Neural progenitor cell (in vitro differentiated cells): ENCODE data around the gene TSHZ2. TPM values are rescaled to one million over a fixed set of nuclear protein-coding genes. Genes with fewer than 3 reads are reported as not detected.
A peak's percentile ranks its signal among the peaks of the same experiment; 100 is the strongest.

Experiments used
- DNase-seq: peaks from one replicate; pipeline ENCODE4 v3.0.0-alpha.2; 2016; ENCODE audit warnings: low spot score
- H2AFZ ChIP-seq: fragments of 200-600 bp; sonication (generic); replicated peaks from 2 replicates; pipeline ENCODE4 v1.6.1; 2016; ENCODE audit warnings: antibody characterized with exemption
- H3F3A ChIP-seq: fragments of 200-600 bp; sonication (generic); 2 replicates; pipeline ENCODE4 v1.6.1; 2016; ENCODE audit warnings: antibody characterized with exemption, low read depth
- H3K27ac ChIP-seq: fragments of 200-600 bp; sonication (generic); 2 replicates; pipeline ENCODE4 v1.5.1; 2016; ENCODE audit warnings: mild to moderate bottlenecking
- H3K27me3 ChIP-seq: fragments of 200-600 bp; sonication (generic); 2 replicates; pipeline ENCODE4 v1.6.1; 2016; ENCODE audit warnings: mild to moderate bottlenecking, moderate library complexity
- H3K36me3 ChIP-seq: fragments of 200-600 bp; sonication (generic); 2 replicates; pipeline ENCODE4 v1.5.1; 2016
- H3K4me1 ChIP-seq: fragments of 200-600 bp; sonication (generic); 2 replicates; pipeline ENCODE4 v1.6.1; 2016; ENCODE audit warnings: mixed run types
- H3K4me2 ChIP-seq: fragments of 200-600 bp; sonication (generic); 2 replicates; pipeline ENCODE4 v1.6.1; 2016
- H3K4me3 ChIP-seq: fragments of 200-600 bp; sonication (generic); 2 replicates; pipeline ENCODE4 v1.5.1; 2016
- H3K79me2 ChIP-seq: fragments of 200-600 bp; sonication (generic); 2 replicates; pipeline ENCODE4 v1.6.1; 2016; ENCODE audit warnings: low read depth
- H3K9ac ChIP-seq: fragments of 200-600 bp; sonication (generic); 2 replicates; pipeline ENCODE4 v1.6.1; 2016
- H3K9me3 ChIP-seq: fragments of 200-600 bp; sonication (generic); 2 replicates; pipeline ENCODE4 v1.5.1; 2016; ENCODE audit warnings: low read depth
- H4K20me1 ChIP-seq: fragments of 200-600 bp; sonication (generic); 2 replicates; pipeline ENCODE4 v1.6.1; 2016; ENCODE audit warnings: low read depth
- H3K27ac Mint-ChIP-seq: 3 replicates; pipeline ENCODE4 v1.8.0; 2021; ENCODE audit warnings: mixed read lengths
- H3K27me3 Mint-ChIP-seq: 2 replicates; pipeline ENCODE4 v1.8.0; 2022; ENCODE audit warnings: low read depth, mild to moderate bottlenecking, inconsistent platforms, moderate library complexity, mixed read lengths; ENCODE audit not compliant: insufficient read depth
- H3K36me3 Mint-ChIP-seq: 3 replicates; pipeline ENCODE4 v1.8.0; 2021; ENCODE audit warnings: mixed read lengths
- H3K4me1 Mint-ChIP-seq: 3 replicates; pipeline ENCODE4 v1.8.0; 2021; ENCODE audit warnings: mixed read lengths
- H3K4me3 Mint-ChIP-seq: 3 replicates; pipeline ENCODE4 v1.8.0; 2021; ENCODE audit warnings: mild to moderate bottlenecking, moderate library complexity, mixed read lengths
- H3K9me3 Mint-ChIP-seq: 3 replicates; pipeline ENCODE4 v1.8.0; 2020; ENCODE audit warnings: mixed read lengths
- EZH2 ChIP-seq: fragments of 200-600 bp; sonication (generic); IDR thresholded peaks from 2 replicates; pipeline ENCODE4 v1.6.1; 2017; ENCODE audit warnings: antibody characterized with exemption, mild to moderate bottlenecking, moderate library complexity
- EZH2phosphoT487 ChIP-seq: fragments of 200-600 bp; sonication (generic); IDR thresholded peaks from 2 replicates; pipeline ENCODE4 v1.6.1; 2017; ENCODE audit warnings: antibody characterized with exemption
- total RNA-seq: library from RNA; depleted of rRNA; stranded (reverse); fragments of >200 nt; gene quantifications from 2 replicates; pipeline ENCODE4 v1.2.3, GENCODE V29; 2015; ENCODE audit warnings: low replicate concordance
- TF ChIP-seq, protein P1 (sequence below): fragments of 200-600 bp; sonication (generic); IDR thresholded peaks from 2 replicates; pipeline ENCODE4 v1.5.1; 2017; ENCODE audit warnings: antibody characterized with exemption, mild to moderate bottlenecking

Gene TSHZ2
- total RNA-seq, 1 donor from 2014 or later: 1.8 TPM

DNA sequence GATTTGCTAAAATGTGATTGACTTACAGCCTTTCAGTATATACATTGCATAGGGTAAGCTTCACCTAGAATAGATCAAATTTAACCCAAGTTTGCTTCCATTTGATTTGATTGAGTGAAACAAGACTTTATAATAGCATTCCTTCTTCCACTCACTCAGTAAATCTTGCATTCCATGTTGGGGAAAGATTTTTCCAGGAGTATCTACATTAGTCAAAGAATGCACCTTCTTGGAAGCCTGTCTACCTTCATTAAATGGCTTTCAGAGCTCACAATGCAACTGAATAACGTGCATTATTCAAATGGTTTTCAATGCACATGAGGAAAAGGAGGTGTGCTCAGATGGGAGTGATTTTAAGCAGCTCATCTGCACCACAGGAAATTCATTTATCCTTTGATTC lies 38.3 kb upstream of the TSHZ2 start:
- TF ChIP-seq EZH2: no peak
- TF ChIP-seq EZH2phosphoT487: no peak
- TF ChIP-seq, protein P1, sequence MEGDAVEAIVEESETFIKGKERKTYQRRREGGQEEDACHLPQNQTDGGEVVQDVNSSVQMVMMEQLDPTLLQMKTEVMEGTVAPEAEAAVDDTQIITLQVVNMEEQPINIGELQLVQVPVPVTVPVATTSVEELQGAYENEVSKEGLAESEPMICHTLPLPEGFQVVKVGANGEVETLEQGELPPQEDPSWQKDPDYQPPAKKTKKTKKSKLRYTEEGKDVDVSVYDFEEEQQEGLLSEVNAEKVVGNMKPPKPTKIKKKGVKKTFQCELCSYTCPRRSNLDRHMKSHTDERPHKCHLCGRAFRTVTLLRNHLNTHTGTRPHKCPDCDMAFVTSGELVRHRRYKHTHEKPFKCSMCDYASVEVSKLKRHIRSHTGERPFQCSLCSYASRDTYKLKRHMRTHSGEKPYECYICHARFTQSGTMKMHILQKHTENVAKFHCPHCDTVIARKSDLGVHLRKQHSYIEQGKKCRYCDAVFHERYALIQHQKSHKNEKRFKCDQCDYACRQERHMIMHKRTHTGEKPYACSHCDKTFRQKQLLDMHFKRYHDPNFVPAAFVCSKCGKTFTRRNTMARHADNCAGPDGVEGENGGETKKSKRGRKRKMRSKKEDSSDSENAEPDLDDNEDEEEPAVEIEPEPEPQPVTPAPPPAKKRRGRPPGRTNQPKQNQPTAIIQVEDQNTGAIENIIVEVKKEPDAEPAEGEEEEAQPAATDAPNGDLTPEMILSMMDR: no peak
- H3K27me3 Mint-ChIP-seq: no peaks in the 10 kb centered on the region
- Histone ChIP-seq H3K36me3 (no peaks in the 10 kb centered on the region), H3K4me1 (peaks cover 5% of the 10 kb centered on the region), H3K27ac (no peak overlapping the region), H3K4me3 (no peak overlapping the region), H3K4me2 (no peak overlapping the region), H3F3A (no peaks in the 10 kb centered on the region), H3K79me2 (no peaks in the 10 kb centered on the region), H3K9me3 (no peaks in the 10 kb centered on the region), H4K20me1 (no peaks in the 10 kb centered on the region), H3K9ac (no peak overlapping the region), H2AFZ (peak overlapping the region; percentile 31), H3K27me3 (no peaks in the 10 kb centered on the region)
- no peak overlapping the region for H3K27ac Mint-ChIP-seq
- H3K36me3 Mint-ChIP-seq: peaks cover 2% of the 10 kb centered on the region
- peaks cover 8% of the 10 kb centered on the region for H3K9me3 Mint-ChIP-seq
- no peak for DNase-seq
- H3K4me1 Mint-ChIP-seq: peaks cover 4% of the 10 kb centered on the region
- no peak overlapping the region for H3K4me3 Mint-ChIP-seq

DNA sequence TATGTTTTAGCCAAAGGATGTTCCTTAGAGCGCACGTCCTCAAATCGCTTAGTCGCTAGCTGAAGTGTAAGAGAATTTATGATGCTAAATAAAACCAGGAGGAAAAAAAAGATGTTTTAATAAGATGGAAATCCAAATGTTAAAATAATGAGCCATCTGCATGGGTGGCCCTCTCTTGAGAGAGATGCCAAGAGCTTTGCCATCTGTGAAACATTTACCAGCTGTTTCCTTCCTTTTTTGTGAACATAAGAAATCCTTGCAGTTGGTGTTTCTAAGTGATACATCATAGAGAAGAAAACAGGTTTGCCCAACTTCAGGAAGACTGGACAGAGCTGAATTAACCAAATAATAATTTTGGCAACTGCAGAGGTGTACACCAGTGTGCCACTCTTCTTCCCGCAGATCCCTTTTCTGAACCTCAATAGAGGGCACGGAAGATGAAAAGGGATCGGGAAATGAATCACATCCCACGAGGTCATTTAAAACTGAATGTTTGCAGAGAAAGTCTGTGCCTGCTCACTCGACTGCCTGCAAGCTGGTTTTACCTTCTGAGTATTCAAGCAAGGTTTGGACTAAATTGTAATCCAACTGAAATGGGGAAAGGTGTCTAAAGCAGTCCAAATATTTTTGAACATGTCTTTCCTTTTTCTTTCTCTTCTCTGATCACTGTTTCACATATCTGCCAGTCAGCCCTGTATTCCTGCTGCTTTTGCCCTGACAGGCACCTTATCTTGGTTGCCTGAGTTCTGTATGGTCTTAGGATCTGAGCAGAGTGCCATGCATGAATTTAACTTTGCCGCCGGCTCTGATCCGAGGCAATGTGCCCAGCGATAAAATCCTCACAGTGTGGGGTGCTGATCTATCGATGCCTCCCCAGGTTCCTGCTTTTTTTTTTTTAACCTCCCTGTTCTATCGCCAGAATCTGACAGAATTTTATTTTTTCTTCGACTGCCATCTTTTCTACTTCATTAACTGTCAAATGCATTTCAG lies 35.5 kb upstream of the TSHZ2 start:
- H3K4me2 ChIP-seq: no peak overlapping the region
- H2AFZ ChIP-seq: no peak overlapping the region
- H3K4me3 Mint-ChIP-seq: no peak overlapping the region
- H3K27ac Mint-ChIP-seq: no peak overlapping the region
- H4K20me1 ChIP-seq: no peaks in the 10 kb centered on the region
- no peaks in the 10 kb centered on the region for H3K36me3 ChIP-seq
- H3K79me2 ChIP-seq: no peaks in the 10 kb centered on the region
- H3K36me3 Mint-ChIP-seq: peaks cover 2% of the 10 kb centered on the region
- DNase-seq: no peak
- H3K9me3 Mint-ChIP-seq: peaks cover 8% of the 10 kb centered on the region
- H3K4me1 ChIP-seq: peaks cover 5% of the 10 kb centered on the region
- H3K27me3 ChIP-seq: no peaks in the 10 kb centered on the region
- no peaks in the 10 kb centered on the region for H3F3A ChIP-seq
- TF ChIP-seq EZH2 (no peak), EZH2phosphoT487 (no peak)
- TF ChIP-seq, protein P1: no peak
- no peak overlapping the region for H3K27ac ChIP-seq
- H3K4me1 Mint-ChIP-seq: peaks cover 4% of the 10 kb centered on the region
- no peaks in the 10 kb centered on the region for H3K9me3 ChIP-seq
- no peak overlapping the region for H3K9ac ChIP-seq
- no peaks in the 10 kb centered on the region for H3K27me3 Mint-ChIP-seq
- H3K4me3 ChIP-seq: no peak overlapping the region

DNA sequence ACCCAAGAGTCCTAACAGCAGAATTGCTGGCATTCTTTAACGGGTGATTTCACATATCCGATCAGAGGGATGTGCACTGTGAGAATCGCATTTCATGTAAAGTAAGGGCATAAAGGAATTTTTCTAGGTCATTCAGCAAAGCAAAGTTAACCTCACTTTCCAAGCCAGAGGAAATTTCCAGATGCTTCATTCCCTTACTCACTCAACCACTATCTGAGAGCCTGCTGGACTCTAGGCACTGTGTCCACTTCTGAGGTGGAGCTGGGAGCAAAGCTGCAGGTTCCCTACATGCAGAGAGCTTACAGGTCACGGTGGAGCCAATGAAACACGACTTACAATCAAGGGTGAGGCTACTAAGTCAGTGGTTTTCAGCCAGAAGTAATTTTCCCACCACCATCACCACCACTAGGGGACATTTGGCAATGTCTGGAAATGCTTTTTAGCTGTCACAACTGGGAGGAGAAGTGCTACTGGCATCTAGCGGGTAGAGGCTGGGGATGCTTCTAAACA lies 34.5 kb upstream of the TSHZ2 start:
- Mint-ChIP-seq H3K36me3 (peaks cover 2% of the 10 kb centered on the region), H3K4me3 (no peak overlapping the region), H3K4me1 (peaks cover 4% of the 10 kb centered on the region), H3K27ac (no peak overlapping the region), H3K27me3 (no peaks in the 10 kb centered on the region), H3K9me3 (peaks cover 8% of the 10 kb centered on the region)
- no peaks in the 10 kb centered on the region for H3K36me3 ChIP-seq
- H3K9ac ChIP-seq: no peak overlapping the region
- no peaks in the 10 kb centered on the region for H3K27me3 ChIP-seq
- no peak overlapping the region for H3K27ac ChIP-seq
- no peak overlapping the region for H3K4me3 ChIP-seq
- H3K4me1 ChIP-seq: peaks cover 5% of the 10 kb centered on the region
- H3K79me2 ChIP-seq: no peaks in the 10 kb centered on the region
- H3F3A ChIP-seq: no peaks in the 10 kb centered on the region
- DNase-seq: peak; percentile 5
- no peak overlapping the region for H2AFZ ChIP-seq
- H4K20me1 ChIP-seq: no peaks in the 10 kb centered on the region
- TF ChIP-seq EZH2: no peak
- TF ChIP-seq EZH2phosphoT487: no peak
- TF ChIP-seq, protein P1: peak; percentile 15
- no peak overlapping the region for H3K4me2 ChIP-seq
- H3K9me3 ChIP-seq: no peaks in the 10 kb centered on the region
